Hair follicular keratinocyte (primary cell): Measurements from ENCODE around the gene SGIP1. TPM values are rescaled to one million over a fixed set of nuclear protein-coding genes. Genes with fewer than 3 reads are reported as not detected.

Experiments used
- total RNA-seq: library from RNA; depleted of rRNA; stranded (reverse); fragments of >200 nt; gene quantifications from 2 replicates; pipeline ENCODE4 v1.2.3, GENCODE V29; 2015

Gene SGIP1, protein sequence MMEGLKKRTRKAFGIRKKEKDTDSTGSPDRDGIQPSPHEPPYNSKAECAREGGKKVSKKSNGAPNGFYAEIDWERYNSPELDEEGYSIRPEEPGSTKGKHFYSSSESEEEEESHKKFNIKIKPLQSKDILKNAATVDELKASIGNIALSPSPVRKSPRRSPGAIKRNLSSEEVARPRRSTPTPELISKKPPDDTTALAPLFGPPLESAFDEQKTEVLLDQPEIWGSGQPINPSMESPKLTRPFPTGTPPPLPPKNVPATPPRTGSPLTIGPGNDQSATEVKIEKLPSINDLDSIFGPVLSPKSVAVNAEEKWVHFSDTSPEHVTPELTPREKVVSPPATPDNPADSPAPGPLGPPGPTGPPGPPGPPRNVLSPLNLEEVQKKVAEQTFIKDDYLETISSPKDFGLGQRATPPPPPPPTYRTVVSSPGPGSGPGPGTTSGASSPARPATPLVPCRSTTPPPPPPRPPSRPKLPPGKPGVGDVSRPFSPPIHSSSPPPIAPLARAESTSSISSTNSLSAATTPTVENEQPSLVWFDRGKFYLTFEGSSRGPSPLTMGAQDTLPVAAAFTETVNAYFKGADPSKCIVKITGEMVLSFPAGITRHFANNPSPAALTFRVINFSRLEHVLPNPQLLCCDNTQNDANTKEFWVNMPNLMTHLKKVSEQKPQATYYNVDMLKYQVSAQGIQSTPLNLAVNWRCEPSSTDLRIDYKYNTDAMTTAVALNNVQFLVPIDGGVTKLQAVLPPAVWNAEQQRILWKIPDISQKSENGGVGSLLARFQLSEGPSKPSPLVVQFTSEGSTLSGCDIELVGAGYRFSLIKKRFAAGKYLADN
- total RNA-seq: 1.9 TPM in 1 of 2 replicates, not detected in the other

DNA sequence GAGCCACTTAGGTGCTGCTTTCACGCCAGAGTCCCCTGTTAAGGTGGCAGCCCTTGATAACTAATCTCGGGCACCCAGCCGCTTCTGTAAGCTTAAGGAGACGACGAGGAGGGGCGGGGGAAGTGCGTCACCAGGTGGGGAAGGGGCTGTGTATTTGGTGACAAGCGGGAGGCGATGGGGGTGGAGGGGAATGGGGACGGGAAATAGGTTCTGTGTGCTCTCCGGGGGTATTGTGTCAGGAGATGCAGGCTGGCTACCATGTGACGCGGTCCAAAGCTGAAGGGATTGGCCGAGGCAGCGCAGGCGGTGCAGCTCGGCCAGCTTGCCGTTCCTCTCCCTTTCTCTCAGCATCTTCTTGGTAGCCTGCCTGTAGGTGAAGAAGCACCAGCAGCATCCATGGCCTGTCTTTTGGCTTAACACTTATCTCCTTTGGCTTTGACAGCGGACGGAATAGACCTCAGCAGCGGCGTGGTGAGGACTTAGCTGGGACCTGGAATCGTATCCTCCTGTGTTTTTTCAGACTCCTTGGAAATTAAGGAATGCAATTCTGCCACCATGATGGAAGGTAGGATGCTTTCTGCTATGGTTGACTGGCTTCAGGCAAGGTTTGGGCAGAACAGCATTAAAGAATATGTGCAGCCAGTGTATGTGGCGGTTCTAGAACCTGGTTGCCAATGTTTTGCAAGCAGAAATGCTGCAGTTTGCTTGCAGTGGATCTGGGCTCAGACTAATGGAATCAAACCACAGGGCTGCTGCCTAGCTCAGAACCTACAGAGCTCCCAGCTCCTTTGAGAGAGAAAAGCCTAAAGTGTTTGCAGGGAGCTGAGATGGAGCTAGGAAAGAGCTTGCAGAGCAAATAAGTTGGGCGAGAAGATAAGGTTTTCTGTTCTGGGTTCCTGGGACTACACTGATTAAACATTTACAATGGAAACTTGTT lies at the start of gene SGIP1:
SGIP1 (plus strand) TSS at position 350 of the 937 bp plus-strand sequence; CDS start at position 556, 206 bp downstream.

DNA sequence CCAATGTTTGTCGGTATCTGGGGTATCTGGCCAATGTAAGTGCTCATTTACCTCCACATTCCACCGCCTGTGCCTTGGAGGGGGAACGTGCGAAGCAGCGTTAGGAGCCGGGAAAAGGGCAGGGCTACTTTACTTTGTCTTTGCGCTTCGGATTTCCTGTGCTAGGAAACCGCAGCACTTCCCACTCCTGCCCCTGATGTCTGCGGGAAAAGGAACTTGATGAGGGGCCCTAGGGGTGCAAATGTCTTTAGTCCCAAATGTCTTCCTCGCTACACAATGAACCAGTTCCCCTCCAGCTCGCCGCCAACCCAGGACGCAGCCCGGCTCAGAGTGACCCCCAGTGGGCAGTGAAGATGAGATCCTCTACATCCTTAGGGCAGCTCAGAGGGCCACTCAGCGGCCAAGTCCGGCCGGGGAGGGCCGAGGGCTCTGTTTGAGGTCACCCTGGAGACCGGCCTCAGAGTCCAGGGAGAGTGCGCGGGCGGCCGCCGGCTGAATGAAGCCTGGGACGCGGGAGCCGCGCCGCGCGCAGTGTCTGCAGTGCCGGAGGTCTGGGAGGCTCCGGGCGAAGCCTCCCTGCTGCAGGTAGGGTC lies 218.1 kb downstream of the SGIP1 start, which contains the start of gene DYNLT5:
DYNLT5 (plus strand) TSS at position 460 of the 593 bp plus-strand sequence. CDS start 2,200 bp downstream, outside the sequence.

Other genes with a start within 250 kb of the SGIP1 start
- gene DYNLT5, start 218.3 kb downstream of the SGIP1 start, total RNA-seq: not detected in 2 replicates